CD4-positive, alpha-beta T cell treated with Interleukin-21 for 1 hour (primary cell): ENCODE measurements around the gene KIF19.

ENCODE experiments used
- DNase-seq: peaks from one replicate; pipeline ENCODE4 v3.0.0-alpha.2; 2020

The KIF19 gene

DNA sequence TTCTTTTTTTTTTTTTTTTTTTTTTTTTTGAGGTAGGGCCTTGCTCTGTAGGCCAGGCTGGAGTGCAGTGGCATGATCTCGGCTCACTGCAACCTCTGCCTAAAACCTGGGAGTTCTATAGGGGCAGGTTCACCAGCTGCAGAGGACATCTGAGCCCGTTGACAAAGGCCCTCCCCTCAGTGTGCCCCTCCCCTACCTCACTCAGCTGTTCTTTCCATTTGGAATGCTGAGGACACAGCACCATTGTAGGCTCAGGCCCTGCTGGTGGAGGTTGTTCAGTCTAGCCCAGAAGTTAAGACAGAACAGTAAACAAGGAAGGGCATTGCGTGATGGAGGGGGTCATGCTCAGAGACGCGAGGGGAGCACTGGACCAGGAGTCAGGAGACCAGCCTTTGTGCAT is 21.8 kb upstream of the KIF19 start:
- DNase-seq, result no peak

DNA sequence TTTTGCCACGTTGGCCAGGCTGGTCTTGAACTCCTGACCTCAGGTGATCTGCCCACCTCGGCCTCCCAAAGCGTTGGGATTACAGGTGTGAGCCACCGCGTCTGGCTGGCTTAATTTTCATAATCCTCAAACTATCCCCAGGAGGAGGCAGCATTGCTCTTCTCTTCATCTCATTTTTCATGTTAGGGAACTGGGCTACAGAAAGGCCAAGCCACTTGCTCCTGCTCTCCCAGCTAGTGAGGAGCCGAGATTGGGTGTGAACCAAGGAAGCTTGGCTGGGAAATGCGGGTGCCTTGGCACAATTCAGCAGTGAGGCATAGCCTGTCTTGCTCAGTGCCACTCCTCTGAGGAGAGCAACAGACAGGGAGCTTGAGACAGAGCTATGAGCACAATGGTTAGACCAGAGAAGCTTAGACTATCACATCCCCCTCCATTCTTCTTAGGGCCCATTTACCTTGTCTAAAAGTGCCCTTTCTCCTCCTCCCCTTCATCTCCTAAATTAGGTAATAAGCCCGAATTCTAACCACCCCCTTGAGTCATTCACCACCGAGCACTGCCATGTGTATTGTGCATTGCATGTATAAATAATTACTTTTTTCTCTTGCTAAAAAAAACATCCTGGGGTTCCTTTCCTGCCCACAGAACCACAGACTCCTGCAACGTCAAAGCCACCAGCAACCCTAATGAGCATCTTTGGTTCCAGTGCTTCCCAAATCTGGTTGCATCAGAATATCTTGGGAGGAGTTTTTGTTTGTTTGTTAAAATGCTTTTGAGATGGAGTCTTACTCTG is 20.0 kb upstream of the KIF19 start:
- DNase-seq, result no peak

GRCh38 chr17:74307984-74308773 is 17.8 kb upstream of the KIF19 start:
- DNase-seq, result no peak

GRCh38 chr17:74309902-74310301 is 16.1 kb upstream of the KIF19 start:
- DNase-seq, result no peak

- no peak for DNase-seq
Observed at GRCh38 chr17:74314877-74315276, 11.1 kb upstream of the KIF19 start.

DNA sequence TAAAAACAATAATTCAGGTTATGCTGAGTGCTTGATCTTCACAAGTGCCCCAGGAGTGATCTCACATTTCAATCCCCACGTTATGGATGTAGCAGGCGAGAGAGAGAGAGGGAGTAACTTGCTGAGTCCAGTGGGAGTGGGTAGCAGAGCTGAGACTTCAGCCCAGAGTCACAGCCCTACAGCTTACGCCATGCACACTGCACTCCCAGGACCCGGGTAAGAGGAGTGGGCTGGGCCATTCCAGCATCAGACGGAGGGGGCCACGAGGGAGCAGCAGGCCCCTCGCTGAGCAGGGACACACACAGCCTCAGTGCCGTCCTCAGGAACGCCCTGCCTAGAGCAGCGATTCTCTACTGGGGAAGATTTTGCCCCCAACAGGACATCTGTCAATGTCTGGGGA is 9.8 kb upstream of the KIF19 start:
- DNase-seq, result no peak

DNA sequence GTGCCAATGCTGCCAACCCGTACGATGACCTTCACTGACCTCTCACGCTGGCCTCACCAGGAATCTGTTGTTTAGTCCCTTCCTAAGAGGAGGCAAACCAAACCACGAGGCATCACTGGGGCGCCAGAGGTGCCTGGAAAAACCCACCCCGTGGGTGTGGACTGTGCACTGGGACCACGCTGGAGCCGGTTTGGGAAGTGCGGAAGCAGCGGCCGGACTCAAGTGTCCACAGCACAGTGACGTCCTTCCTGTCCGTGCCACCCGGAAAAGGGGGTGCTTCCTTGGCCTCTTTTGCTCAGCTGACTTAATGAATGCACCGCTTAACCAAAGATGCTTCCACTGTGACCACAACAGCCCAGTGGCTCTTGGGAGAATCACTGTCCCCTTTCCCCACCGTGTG is 9.0 kb upstream of the KIF19 start:
- DNase-seq, result no peak

- no peak for DNase-seq
Observed at GRCh38 chr17:74318391-74318790, 7.6 kb upstream of the KIF19 start.

DNA sequence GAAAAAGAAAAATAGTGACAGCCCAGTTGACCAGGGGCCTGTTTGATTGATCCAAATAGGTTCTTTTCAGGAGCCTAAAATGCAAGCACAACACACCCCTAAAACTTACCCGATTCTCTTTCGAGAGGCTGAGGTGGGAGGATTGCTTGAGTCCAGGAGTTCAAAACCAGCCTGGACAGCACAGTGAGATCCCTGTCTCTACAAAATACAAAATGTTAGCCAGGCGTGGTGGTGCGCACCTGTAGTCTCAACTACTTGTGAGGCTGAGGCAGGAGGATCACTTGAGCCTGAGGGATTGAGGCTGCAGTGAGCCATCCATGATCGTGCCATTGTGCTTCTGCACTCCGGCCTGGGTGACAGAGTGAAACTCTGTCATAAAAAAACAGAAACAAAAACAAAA is 1.5 kb upstream of the KIF19 start:
- no peak for DNase-seq

GRCh38 chr17:74325376-74325742 is 667 bp upstream of the KIF19 start:
- DNase-seq, result no peak

DNA sequence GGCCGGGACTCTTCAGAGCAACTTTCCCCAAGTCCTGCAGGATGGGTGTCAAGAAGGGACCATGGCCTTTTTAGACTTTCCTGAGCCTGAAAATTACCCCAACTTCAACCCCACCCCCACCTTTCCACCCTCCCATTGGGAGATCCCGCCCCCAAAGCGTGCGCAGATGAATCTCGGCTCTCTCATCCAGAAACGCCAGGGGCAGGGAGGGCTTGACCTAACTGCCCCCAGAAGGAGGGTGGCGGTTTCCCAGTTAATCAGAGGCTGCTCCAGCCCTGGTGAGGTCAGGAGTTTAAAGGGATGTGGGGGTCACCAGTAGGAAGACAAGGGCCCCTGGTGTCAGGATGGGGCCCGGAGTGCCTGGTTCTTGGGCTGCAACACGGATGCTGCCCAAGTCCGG is 480 bp downstream of the KIF19 start:
- no peak for DNase-seq

DNA sequence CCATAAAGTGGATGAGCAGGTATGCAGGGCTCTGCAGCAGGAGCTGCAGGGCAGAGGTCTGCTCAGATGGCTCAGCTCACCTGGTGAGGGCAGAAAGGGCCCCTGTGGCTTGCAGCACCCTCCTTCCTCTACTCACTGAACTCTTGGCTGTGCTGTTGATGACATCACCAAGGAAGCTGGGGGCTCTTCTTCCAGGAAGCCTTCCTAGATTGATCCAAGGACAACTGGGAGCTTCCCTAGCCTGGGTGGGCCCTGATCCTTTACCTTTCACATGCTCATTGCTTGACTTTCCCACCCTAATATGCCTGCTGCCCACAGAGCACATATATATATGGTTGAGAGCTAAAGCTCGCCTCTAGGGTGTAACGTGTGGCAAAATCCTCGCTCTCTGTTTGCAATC is 2.5 kb downstream of the KIF19 start:
- no peak for DNase-seq

DNA sequence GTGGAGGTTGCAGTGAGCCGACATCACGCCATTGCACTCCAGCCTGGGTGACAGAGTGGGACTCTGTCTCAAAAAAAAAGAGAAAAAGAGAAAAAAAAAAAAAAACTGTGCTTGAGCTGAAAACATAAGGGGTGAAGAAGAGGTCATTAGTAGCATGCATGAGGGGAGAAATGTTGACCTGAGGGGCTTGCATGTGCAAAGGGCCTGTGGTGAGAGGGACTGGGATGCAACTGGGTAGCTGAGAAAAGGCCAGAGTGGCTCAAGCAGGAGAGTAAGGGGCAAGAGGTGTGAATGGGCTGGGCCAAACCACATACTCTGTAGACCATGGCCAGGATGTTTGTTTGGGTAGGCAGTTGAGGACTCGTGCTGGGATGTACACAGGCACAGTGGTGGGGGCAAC is 3.4 kb downstream of the KIF19 start:
- no peak for DNase-seq

GRCh38 chr17:74330446-74330845 is 4.4 kb downstream of the KIF19 start:
- no peak for DNase-seq

DNA sequence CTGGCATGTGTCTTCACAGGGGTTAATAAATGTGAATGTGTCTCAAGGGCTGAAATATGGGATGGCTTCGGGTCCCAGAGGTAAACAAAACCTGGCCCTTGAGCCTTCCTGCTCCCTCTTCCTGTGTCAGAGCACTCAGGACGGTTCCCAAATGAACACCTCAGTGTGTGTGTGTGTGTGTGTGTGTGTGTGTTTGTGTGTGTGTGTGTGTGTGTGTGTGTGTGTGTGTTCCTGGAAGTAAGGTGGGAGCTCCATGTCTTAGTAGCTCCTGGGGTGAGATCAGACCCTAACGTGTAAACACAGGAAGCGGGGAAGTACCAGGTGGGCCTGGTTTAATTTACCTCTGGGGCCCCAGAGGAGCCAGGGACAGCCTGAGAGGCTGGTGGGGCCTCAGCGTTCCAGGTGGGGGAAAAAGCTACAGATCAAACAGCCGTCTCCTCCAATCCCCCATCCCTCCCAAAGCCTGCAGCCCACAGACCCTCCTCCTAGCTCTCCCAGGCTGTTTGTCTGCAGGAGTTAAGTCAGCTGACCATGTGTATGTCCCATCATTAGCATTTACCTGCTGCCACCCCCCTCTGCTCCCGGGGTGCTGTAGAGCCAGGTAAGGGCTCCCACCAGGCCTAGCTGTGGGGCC is 6.1 kb downstream of the KIF19 start:
- DNase-seq, result no peak

DNA sequence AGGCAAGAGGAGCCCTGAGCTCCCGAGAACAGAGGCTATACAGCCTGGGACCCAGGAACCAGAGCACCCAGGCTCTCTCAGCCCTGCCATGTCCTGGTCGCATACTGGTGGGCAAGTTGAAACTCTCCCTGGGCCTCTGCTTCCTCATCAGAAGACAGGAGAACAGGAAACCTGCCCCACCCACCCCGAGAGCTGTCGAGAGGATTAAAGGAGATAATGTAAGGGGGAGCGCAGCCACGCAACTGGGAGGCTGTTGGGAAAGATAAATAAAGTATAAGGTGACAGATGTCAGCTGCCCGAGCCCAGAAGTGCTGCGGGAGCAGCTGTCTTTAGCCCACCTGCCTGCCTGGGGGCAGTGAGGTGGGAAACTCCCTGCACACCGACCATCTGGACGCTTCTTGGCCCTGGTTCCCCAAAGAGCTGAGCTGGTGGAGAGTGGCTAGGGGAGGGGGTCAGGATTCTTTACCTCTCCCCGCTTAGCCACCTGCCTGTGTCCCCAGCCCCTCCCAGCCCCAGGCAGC is 6.8 kb downstream of the KIF19 start:
- DNase-seq, result no peak

DNA sequence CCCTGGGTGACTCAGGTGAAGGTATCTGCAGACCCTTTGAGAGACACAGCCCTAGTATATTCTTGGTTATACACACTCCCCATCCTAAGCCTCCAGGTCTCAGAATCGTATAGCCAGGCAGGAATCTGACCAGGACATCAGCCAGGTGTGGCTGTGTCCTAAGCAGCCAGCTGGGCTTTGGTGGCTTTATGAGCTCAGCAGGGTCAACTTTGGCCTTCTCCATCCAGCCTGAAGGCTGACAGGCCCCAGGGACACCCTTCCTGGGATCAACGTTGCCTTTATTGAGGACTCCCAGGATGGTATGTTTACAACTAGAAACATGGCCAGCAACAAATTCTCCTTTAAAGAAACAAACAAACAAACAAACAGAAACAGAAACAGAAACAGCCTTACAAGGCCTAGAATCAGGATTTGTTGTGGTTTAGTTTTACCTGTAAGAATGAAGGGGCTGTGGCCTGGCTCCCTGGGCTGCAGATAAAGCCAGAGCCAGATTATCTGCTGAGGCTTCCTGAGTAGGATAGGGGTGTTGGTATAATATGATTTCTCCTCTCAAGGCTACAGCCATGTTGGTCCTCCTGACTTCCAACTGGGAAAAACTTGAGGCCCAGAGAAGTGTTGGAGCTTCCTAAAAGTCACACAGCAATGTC is 8.5 kb downstream of the KIF19 start:
- no peak for DNase-seq

DNA sequence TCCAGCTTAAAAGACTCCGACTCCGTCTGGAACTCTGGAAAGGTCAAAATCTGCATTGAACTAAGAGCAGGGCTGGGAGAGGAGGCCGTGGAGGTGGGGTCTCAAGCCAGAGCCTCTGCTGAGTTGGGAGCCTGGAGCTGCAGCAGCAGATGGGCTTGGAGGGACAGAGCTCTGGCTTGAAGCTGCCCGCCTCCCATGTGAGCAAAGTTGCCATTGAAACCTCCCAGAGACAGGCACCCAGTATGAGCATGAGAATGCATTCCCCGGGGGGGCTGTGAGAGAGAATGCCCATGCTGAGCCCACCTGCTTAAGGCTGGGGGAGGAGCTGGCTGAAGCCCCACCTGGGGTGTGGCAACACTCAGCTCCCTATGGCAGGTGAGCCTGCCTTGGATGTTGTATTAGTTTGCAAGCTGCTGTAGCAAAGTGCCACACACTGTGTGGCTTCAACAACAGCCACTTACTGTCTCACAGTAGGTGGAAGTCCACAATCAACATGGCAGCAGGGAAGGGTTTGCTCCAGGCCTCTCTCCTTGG is 9.6 kb downstream of the KIF19 start:
- no peak for DNase-seq

GRCh38 chr17:74336307-74336706 is 10.3 kb downstream of the KIF19 start:
- no peak for DNase-seq

DNA sequence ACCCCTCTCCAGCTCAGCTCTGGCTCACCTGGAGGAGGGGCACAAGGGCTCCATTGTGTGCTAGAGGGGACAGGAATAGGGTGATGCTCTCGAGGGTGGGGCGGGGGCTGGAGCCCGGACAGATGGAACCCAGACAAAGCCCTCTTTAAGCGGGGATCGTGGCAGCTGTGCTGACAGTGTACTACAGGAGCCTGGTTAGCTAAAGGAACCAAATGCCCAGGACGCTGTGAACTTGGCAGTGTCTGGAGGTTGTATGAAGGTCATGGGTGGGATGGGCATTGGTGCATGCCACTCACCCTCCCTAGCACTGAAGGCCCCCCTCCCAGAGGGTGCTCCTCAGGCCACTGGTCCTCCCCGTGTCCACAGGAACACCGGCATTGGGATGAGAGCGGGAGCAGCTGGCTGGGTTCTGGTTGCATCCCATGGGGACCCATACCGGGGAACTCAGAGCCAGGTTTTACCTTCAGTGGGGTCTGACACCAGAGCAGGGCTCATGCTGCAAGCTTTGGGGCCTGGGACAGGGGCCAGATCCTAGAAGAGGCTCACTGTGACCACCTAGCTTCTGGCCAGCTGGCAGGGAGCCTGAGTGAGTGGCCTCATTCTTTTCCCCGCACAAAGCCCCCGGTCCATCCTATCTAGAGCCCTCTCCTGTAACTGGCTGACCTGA is 11.9 kb downstream of the KIF19 start:
- no peak for DNase-seq

DNA sequence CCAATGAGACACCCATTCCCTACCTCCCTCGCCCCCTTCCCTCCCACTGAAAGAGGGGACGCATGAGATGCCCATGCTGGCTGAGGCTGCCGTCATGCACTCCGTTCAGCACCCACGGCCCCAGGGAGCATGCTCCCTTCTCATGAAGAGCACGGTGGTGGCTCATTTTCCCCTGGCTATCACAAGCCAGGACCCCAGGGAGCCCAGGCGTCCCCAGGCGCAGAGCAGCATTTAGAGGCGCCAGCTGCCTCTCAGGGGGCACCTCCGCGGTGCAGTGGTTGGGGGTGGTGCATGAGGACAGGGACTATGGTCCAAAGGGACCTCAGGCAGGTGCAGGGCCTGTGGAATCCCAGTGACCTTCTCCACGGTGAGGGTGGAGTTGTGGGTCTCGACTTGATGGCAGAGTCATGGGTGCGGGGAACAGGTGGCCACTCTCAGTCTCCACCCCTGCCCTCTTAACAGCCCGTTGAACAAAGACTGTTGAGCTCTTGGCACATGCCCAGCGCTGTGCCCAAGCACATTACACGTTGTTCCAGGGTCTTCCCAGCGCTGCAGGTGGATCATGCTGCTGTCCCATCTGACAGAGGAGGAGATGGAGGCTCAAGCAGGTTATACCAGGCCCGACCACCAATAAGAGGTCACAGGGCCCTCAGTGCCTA is 13.6 kb downstream of the KIF19 start:
- DNase-seq, result no peak

- DNase-seq, result no peak
Observed at GRCh38 chr17:74340470-74341023, 14.5 kb downstream of the KIF19 start.
